Measurements from ENCODE around the gene JPH4. TPM values are rescaled to one million over a fixed set of nuclear protein-coding genes. Genes with fewer than 3 reads are reported as not detected.

The JPH4 gene
- total and polyA plus RNA-seq, 2 donors (not counting 1 experiment from before 2014, with no cell fraction given): not detected

- intact Hi-C loops (cut with micrococcal nuclease): no loop called here
- Histone ChIP-seq H3K9ac (ENCODE audit: low read length) (no peak overlapping the region), H4K20me1 (ENCODE audit: control insufficient read depth, insufficient read depth, low read length, poor library complexity, severe bottlenecking) (no peaks in the 10 kb centered on the region), H3K79me2 (ENCODE audit: control insufficient read depth, insufficient read depth, low read length) (no peaks in the 10 kb centered on the region), H3K27ac (ENCODE audit: low read length in 2 of 2) (no peak overlapping the region), H3K9me3 (ENCODE audit: control extremely low read depth in 1 of 3, control insufficient read depth in 2 of 3, insufficient read depth in 1 of 3, low read length in 2 of 3) (peaks cover 0 to 5% (median 0%) of the 10 kb centered on the region in 3 donors), H2AFZ (ENCODE audit: insufficient read depth, low read depth, low read length, poor library complexity, severe bottlenecking) (no peak overlapping the region), H3K4me3 (ENCODE audit: control extremely low read depth in 1 of 5, extremely low read depth in 1 of 5, insufficient read depth in 1 of 5, low read depth in 2 of 5, low read length in 4 of 5) (no peak overlapping the region), H3K36me3 (replicated peaks in 1 of 2; ENCODE audit: control extremely low read depth in 1 of 2, control insufficient read depth in 1 of 2, extremely low read depth in 1 of 2, insufficient read depth in 2 of 2, low read length in 1 of 2) (no peaks in the 10 kb centered on the region), H3K27me3 (replicated peaks in 1 of 4; ENCODE audit: control extremely low read depth in 1 of 4, control insufficient read depth in 3 of 4, insufficient read depth in 4 of 4, low read length in 3 of 4) (no peaks in the 10 kb centered on the region), H3K4me2 (replicated peaks; ENCODE audit: low read depth, low read length, poor library complexity, severe bottlenecking) (no peak overlapping the region), H3K4me1 (ENCODE audit: control insufficient read depth in 2 of 2, insufficient read depth in 2 of 2, low read length in 2 of 2) (peaks cover 0 to 3% of the 10 kb centered on the region in 2 donors)
- Mint-ChIP-seq H3K27me3 (peaks cover 15% of the 10 kb centered on the region), H3K27ac (no peak overlapping the region), H3K9me3 (ENCODE audit: insufficient read depth) (no peaks in the 10 kb centered on the region), H3K4me1 (no peaks in the 10 kb centered on the region), H3K4me3 (no peak overlapping the region)
- TF ChIP-seq, protein P1, sequence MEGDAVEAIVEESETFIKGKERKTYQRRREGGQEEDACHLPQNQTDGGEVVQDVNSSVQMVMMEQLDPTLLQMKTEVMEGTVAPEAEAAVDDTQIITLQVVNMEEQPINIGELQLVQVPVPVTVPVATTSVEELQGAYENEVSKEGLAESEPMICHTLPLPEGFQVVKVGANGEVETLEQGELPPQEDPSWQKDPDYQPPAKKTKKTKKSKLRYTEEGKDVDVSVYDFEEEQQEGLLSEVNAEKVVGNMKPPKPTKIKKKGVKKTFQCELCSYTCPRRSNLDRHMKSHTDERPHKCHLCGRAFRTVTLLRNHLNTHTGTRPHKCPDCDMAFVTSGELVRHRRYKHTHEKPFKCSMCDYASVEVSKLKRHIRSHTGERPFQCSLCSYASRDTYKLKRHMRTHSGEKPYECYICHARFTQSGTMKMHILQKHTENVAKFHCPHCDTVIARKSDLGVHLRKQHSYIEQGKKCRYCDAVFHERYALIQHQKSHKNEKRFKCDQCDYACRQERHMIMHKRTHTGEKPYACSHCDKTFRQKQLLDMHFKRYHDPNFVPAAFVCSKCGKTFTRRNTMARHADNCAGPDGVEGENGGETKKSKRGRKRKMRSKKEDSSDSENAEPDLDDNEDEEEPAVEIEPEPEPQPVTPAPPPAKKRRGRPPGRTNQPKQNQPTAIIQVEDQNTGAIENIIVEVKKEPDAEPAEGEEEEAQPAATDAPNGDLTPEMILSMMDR (IDR thresholded peaks at IDR 0.05): no peak
- ATAC-seq (ENCODE audit: low read depth): no peak
- WGBS (ENCODE audit: insufficient coverage): 100% methylated on average over 2 of the region's 3 CpGs
- POLR2A ChIA-PET: no interaction called here
- no peak for DNase-seq
- CTCF ChIA-PET: no interaction called here
Observed at GRCh38 chr14:23609001-23609400, 30.4 kb upstream of the JPH4 start.

GRCh38 chr14:23608454-23608853, 29.9 kb upstream of the JPH4 start:
- WGBS (ENCODE audit: insufficient coverage): no CpG with 5 or more reads among the region's 1 CpG
- no peak overlapping the region for H3K9ac ChIP-seq (ENCODE audit: low read length)
- H3K9me3 ChIP-seq (ENCODE audit: control extremely low read depth in 1 of 3, control insufficient read depth in 2 of 3, insufficient read depth in 1 of 3, low read length in 2 of 3): peaks cover 0 to 5% (median 0%) of the 10 kb centered on the region in 3 donors
- Mint-ChIP-seq H3K4me3 (no peak overlapping the region), H3K27ac (no peak overlapping the region), H3K4me1 (no peaks in the 10 kb centered on the region), H3K9me3 (ENCODE audit: insufficient read depth) (no peaks in the 10 kb centered on the region), H3K27me3 (peaks cover 12% of the 10 kb centered on the region)
- peaks cover 0 to 3% of the 10 kb centered on the region in 2 donors for H3K4me1 ChIP-seq (ENCODE audit: control insufficient read depth in 2 of 2, insufficient read depth in 2 of 2, low read length in 2 of 2)
- H3K79me2 ChIP-seq (ENCODE audit: control insufficient read depth, insufficient read depth, low read length): no peaks in the 10 kb centered on the region
- no peak overlapping the region for H3K4me3 ChIP-seq (ENCODE audit: control extremely low read depth in 1 of 5, extremely low read depth in 1 of 5, insufficient read depth in 1 of 5, low read depth in 2 of 5, low read length in 4 of 5)
- CTCF ChIA-PET: no interaction called here
- H2AFZ ChIP-seq (ENCODE audit: insufficient read depth, low read depth, low read length, poor library complexity, severe bottlenecking): no peak overlapping the region
- no peaks in the 10 kb centered on the region for H3K36me3 ChIP-seq (replicated peaks in 1 of 2; ENCODE audit: control extremely low read depth in 1 of 2, control insufficient read depth in 1 of 2, extremely low read depth in 1 of 2, insufficient read depth in 2 of 2, low read length in 1 of 2)
- no peak overlapping the region for H3K4me2 ChIP-seq (replicated peaks; ENCODE audit: low read depth, low read length, poor library complexity, severe bottlenecking)
- no peaks in the 10 kb centered on the region for H3K27me3 ChIP-seq (replicated peaks in 1 of 4; ENCODE audit: control extremely low read depth in 1 of 4, control insufficient read depth in 3 of 4, insufficient read depth in 4 of 4, low read length in 3 of 4)
- POLR2A ChIA-PET: no interaction called here
- H4K20me1 ChIP-seq (ENCODE audit: control insufficient read depth, insufficient read depth, low read length, poor library complexity, severe bottlenecking): no peaks in the 10 kb centered on the region
- TF ChIP-seq, protein P1 (IDR thresholded peaks at IDR 0.05): no peak
- no peak for TF ChIP-seq EZH2 (IDR thresholded peaks at IDR 0.05; ENCODE audit: borderline replicate concordance, insufficient read depth, low read depth, low read length, poor library complexity, severe bottlenecking)
- no peak for ATAC-seq (ENCODE audit: low read depth)
- intact Hi-C loops (cut with micrococcal nuclease): no loop called here
- H3K27ac ChIP-seq (ENCODE audit: low read length in 2 of 2): no peak overlapping the region
- no peak for DNase-seq
